HepG2 (cell line): ENCODE data around the gene PKD2L1. TPM values are rescaled to one million over a fixed set of nuclear protein-coding genes. Genes with fewer than 3 reads are reported as not detected.
A peak's percentile ranks its signal among the peaks of the same experiment; 100 is the strongest.

ENCODE experiments used
- CHCHD3 ChIP-seq: sonication (generic); formaldehyde crosslinking; IDR thresholded peaks from 2 replicates; pipeline ENCODE4 v1.8.0; 2022; ENCODE audit warnings: mild to moderate bottlenecking, missing genetic modification reagents, moderate library complexity
- E2F5 ChIP-seq: sonication (generic); formaldehyde crosslinking; conservative IDR thresholded peaks from 2 replicates; pipeline ENCODE4 v1.4.0; 2020; ENCODE audit warnings: missing genetic modification reagents
- FOSL2 ChIP-seq: sonication (generic); formaldehyde crosslinking; IDR thresholded peaks from 2 replicates; pipeline ENCODE4 v1.4.0; 2020; ENCODE audit warnings: missing genetic modification reagents
- HNF4G ChIP-seq, 2 experiments: sonication (generic) in 1 of 2; formaldehyde crosslinking in 1 of 2; IDR thresholded peaks; 2 replicates each; pipeline versions ENCODE4 v1.4.0 to v1.6.1; 2011 to 2020; ENCODE audit warnings: borderline replicate concordance in 2 of 2, low read depth in 2 of 2, mild to moderate bottlenecking in 2 of 2, low read length in 1 of 2, missing genetic modification reagents in 1 of 2, moderate library complexity in 1 of 2
- KMT2B ChIP-seq: IDR thresholded peaks from 2 replicates; pipeline ENCODE4 v1.6.1; 2016; ENCODE audit warnings: missing genetic modification reagents, missing compliant biosample characterization
- ONECUT2 ChIP-seq: sonication (generic); formaldehyde crosslinking; IDR thresholded peaks from 2 replicates; pipeline ENCODE4 v1.4.0; 2020; ENCODE audit warnings: missing genetic modification reagents
- SMC3 ChIP-seq: IDR thresholded peaks from 2 replicates; pipeline ENCODE4 v1.6.1; 2011; ENCODE audit warnings: low read length, improper control_type of control experiment
- SOX13 ChIP-seq, 3 experiments: fragments of 450-650 bp in 1 of 3; sonication (generic) in 1 of 3; formaldehyde crosslinking in 1 of 3; IDR thresholded peaks in 2 of 3; conservative IDR thresholded peaks in 1 of 3; 2 replicates each; pipeline versions ENCODE4 v1.5.0 to v1.6.1; 2016 to 2020; ENCODE audit warnings: antibody characterized with exemption in 1 of 3, mild to moderate bottlenecking in 1 of 3, missing compliant biosample characterization in 1 of 3, missing genetic modification reagents in 1 of 3, moderate library complexity in 1 of 3
- SOX6 ChIP-seq, 2 experiments: fragments of 450-650 bp in 1 of 2; sonication (generic) in 1 of 2; formaldehyde crosslinking in 1 of 2; IDR thresholded peaks; 2 replicates each; pipeline versions ENCODE4 v1.4.0 to v1.6.1; 2017 to 2020; ENCODE audit warnings: antibody characterized with exemption in 1 of 2, mild to moderate bottlenecking in 1 of 2, missing genetic modification reagents in 1 of 2
- TIGD3 ChIP-seq: sonication (generic); formaldehyde crosslinking; IDR thresholded peaks from 2 replicates; pipeline ENCODE4 v1.5.1; 2020; ENCODE audit warnings: mild to moderate bottlenecking, missing genetic modification reagents, borderline replicate concordance
- ZBTB25 ChIP-seq: IDR thresholded peaks from 2 replicates; pipeline ENCODE4 v1.6.1; 2018; ENCODE audit warnings: missing genetic modification reagents
- ZNF224 ChIP-seq: sonication (generic); formaldehyde crosslinking; IDR thresholded peaks from 2 replicates; pipeline ENCODE4 v1.5.0; 2020; ENCODE audit warnings: mild to moderate bottlenecking, missing genetic modification reagents
- ZNF256 ChIP-seq: sonication (generic); formaldehyde crosslinking; conservative IDR thresholded peaks from 2 replicates; pipeline ENCODE4 v1.4.0; 2020; ENCODE audit warnings: missing genetic modification reagents
- ZNF263 ChIP-seq: sonication (generic); formaldehyde crosslinking; IDR thresholded peaks from 2 replicates; pipeline ENCODE4 v1.4.0; 2020; ENCODE audit warnings: missing genetic modification reagents
- ZNF350 ChIP-seq: sonication (generic); formaldehyde crosslinking; IDR thresholded peaks from 2 replicates; pipeline ENCODE4 v1.4.0; 2020; ENCODE audit warnings: mild to moderate bottlenecking, low read depth, missing genetic modification reagents, borderline replicate concordance
- ZNF660 ChIP-seq: sonication (generic); formaldehyde crosslinking; IDR thresholded peaks from 2 replicates; pipeline ENCODE4 v1.5.1; 2020; ENCODE audit warnings: mild to moderate bottlenecking, low read depth, missing genetic modification reagents, borderline replicate concordance
- polyA plus RNA-seq, 8 experiments: library from polyadenylated mRNA; depleted of rRNA in 3 of 8; stranded (reverse) in 7 of 8; unstranded in 1 of 8; fragments of >200 nt; fragmentation: Illumina TruSeq in 4 of 8; extraction: Trizol in 4 of 8; gene quantifications; 2 replicates each; pipeline versions ENCODE4 v1.2.1 to v1.2.3, GENCODE V29; 2011 to 2016; ENCODE audit warnings: low read depth in 4 of 8, missing spikeins in 1 of 8, mixed read lengths in 1 of 8; ENCODE audit not compliant: insufficient read depth in 1 of 8
- total RNA-seq, 5 experiments: library from RNA; depleted of rRNA; stranded (reverse); fragments of >200 nt; fragmentation: Illumina TruSeq; extraction: Trizol; gene quantifications; 2 replicates each; pipeline ENCODE4 v1.2.3, GENCODE V29; 2016; ENCODE audit warnings: low read depth in 1 of 5
- TF ChIP-seq, protein P1 (sequence below): IDR thresholded peaks from 2 replicates; pipeline ENCODE4 v1.6.1; 2016
- TF ChIP-seq, protein P2 (sequence below): sonication (generic); formaldehyde crosslinking; conservative IDR thresholded peaks from 2 replicates; pipeline ENCODE4 v1.4.0; 2020; ENCODE audit warnings: missing genetic modification reagents

Gene PKD2L1
- total and polyA plus RNA-seq, 2 of the 13 experiments (the other 11 are each of a cell fraction or from before 2014, with no cell fraction given): 0.07 to 0.15 TPM

DNA sequence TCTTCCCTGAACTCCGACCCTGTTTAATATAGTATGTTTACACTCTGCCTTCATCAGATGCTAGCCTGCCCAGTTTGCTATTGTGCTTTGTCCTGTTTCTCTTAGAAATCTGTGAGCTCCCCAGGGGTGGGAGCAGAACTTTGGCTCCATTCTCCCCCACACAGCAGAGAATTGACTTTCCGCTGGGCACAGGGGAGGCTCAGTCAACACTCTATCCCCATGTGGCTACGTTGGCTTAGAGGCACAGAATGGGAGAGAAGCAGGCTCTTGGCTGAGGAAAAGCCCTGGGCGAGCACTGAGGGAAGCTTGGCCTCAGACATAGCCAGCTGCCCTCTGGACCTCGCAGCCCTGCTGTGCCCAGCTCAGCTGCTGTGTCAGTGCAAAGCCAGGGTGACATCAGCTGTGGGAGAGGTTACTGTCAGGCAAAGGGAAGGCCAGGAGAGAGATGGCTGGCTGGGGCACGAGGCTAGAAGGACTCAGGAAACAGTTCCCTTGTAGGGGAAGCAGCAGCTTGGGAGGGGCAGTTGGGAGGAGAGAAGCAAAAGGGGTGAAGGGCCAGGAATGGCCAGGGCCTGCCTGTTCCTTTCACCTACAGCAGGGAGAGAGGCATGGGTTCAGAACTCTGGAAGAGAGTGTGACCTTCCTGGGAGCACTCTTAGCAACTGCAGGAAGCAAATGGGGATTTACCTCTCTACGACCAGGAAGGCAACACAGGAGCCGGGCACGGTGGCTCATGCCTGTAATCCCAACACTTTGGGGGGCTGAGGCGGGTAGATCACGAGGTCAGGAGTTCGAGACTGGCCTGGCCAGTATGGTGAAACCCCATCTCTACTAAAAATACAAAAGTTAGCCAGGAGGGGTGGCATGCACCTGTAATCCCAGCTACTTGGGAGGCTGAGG lies 11.2 kb upstream of the PKD2L1 start (continued):
- TF ChIP-seq HNF4G (IDR thresholded peaks at IDR 0.05; ENCODE audit: borderline replicate concordance, low read depth, low read length) (no peak), HNF4G (CRISPR knock-in tag; IDR thresholded peaks at IDR 0.05; ENCODE audit: borderline replicate concordance, low read depth) (no peak), KMT2B (no peak; the same call in 1 of the 2 replicates), ZNF350 (CRISPR knock-in tag) (no peak; the same call in 1 of the 2 replicates), ONECUT2 (no peak), FOSL2 (CRISPR knock-in tag) (peak; percentile 49), ZNF224 (CRISPR knock-in tag) (no peak), E2F5 (no peak), SOX6 (IDR thresholded peaks at IDR 0.05) (no peak), SOX6 (CRISPR knock-in tag; IDR thresholded peaks at IDR 0.05) (peak; percentile 84), TIGD3 (no peak), CHCHD3 (CRISPR knock-in tag) (no peak), SOX13 (IDR thresholded peaks at IDR 0.05) (peak; percentile 76), SOX13 (CRISPR knock-in tag; conservative IDR thresholded peaks at IDR 0.05 in 1 of 2, IDR thresholded peaks at IDR 0.05 in 1 of 2) (peak in 1 of 2 experiments; percentile 85; a peak in 2 of 4 replicates), ZNF660 (CRISPR knock-in tag) (no peak), ZNF263 (CRISPR knock-in tag) (peak; percentile 88), ZNF256 (no peak), ZBTB25 (CRISPR knock-in tag) (no peak), SMC3 (no peak)
- TF ChIP-seq, protein P1, sequence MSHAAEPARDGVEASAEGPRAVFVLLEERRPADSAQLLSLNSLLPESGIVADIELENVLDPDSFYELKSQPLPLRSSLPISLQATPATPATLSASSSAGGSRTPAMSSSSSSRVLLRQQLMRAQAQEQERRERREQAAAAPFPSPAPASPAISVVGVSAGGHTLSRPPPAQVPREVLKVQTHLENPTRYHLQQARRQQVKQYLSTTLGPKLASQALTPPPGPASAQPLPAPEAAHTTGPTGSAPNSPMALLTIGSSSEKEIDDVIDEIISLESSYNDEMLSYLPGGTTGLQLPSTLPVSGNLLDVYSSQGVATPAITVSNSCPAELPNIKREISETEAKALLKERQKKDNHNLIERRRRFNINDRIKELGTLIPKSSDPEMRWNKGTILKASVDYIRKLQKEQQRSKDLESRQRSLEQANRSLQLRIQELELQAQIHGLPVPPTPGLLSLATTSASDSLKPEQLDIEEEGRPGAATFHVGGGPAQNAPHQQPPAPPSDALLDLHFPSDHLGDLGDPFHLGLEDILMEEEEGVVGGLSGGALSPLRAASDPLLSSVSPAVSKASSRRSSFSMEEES (CRISPR knock-in tag): no peak
- TF ChIP-seq, protein P2, sequence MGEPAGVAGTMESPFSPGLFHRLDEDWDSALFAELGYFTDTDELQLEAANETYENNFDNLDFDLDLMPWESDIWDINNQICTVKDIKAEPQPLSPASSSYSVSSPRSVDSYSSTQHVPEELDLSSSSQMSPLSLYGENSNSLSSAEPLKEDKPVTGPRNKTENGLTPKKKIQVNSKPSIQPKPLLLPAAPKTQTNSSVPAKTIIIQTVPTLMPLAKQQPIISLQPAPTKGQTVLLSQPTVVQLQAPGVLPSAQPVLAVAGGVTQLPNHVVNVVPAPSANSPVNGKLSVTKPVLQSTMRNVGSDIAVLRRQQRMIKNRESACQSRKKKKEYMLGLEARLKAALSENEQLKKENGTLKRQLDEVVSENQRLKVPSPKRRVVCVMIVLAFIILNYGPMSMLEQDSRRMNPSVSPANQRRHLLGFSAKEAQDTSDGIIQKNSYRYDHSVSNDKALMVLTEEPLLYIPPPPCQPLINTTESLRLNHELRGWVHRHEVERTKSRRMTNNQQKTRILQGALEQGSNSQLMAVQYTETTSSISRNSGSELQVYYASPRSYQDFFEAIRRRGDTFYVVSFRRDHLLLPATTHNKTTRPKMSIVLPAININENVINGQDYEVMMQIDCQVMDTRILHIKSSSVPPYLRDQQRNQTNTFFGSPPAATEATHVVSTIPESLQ: no peak
